Pancreas (tissue), 10 donors: ENCODE measurements around the gene SLCO3A1. TPM values are rescaled to one million over a fixed set of nuclear protein-coding genes. Genes with fewer than 3 reads are reported as not detected.

Source experiments
- ATAC-seq, 4 donors: fragments of 200-7000 bp; cut with Tn5 transposase; one replicate each; pipeline versions ENCODE4 v1.8.0 to v1.9.1; 2020; ENCODE audit warnings: mild to moderate bottlenecking in 4 of 4, moderate library complexity in 4 of 4
- DNase-seq, 6 donors: peaks; one replicate each; pipeline ENCODE4 v3.0.0-alpha.2; 2020
- FAIRE-seq: peaks from 2 replicates; lab custom pipeline; 2012; peaks lifted over from hg19 to GRCh38; lab: Jason Lieb, UNC
- H3K27ac ChIP-seq, 4 donors: fragments of 200-600 bp; sonication (generic); 1 replicate in 3 of 4; 2 replicates in 1 of 4; pipeline versions ENCODE4 v1.5.0 to v1.8.0; 2020
- H3K27me3 ChIP-seq, 4 donors: fragments of 200-600 bp; one replicate each; pipeline ENCODE4 v1.8.0; 2021
- H3K36me3 ChIP-seq, 3 donors: fragments of 200-600 bp; sonication (generic) in 1 of 3; one replicate each; pipeline versions ENCODE4 v1.5.0 to v1.8.0; 2020 to 2021
- H3K4me1 ChIP-seq, 3 donors: fragments of 200-600 bp; one replicate each; pipeline ENCODE4 v1.8.0; 2021
- H3K4me3 ChIP-seq, 4 donors: fragments of 200-600 bp; sonication (generic) in 2 of 4; one replicate each; pipeline versions ENCODE4 v1.5.0 to v1.8.0; 2020 to 2021
- H3K9me3 ChIP-seq, 4 donors: fragments of 200-600 bp; one replicate each; pipeline ENCODE4 v1.8.0; 2021
- CTCF ChIP-seq, 4 donors: fragments of 200-600 bp; sonication (generic) in 3 of 4; IDR thresholded peaks; one replicate each; pipeline versions ENCODE4 v1.5.0 to v1.8.0; 2021; ENCODE audit warnings: antibody characterized with exemption in 4 of 4
- WGBS, 2 donors: extraction: QIAGEN DNeasy Blood & Tissue Kit; methylation state at CpG; one replicate each; pipeline ENCODE4 v1.1.7; 2013; 5-methylcytosine and 5-hydroxymethylcytosine counted together
- intact Hi-C, 3 donors: fragments of 100-400 bp; cut with DNase I; formaldehyde crosslinking; loops; one replicate each; pipeline versions ENCODE4 v1.11.1 to v1.14.2; 2022
- polyA plus RNA-seq, 2 donors: library from polyadenylated mRNA; stranded (reverse); fragments of 200-250 nt; gene quantifications; one replicate each; pipeline ENCODE4 v1.2.3, GENCODE V29; 2013
- total RNA-seq, 6 donors: library from RNA; stranded (reverse); fragmentation: NEBNext Ultra II Directional in 4 of 6; extraction: Animal tissue kit (Norgen Biotek cat#: 25700) in 4 of 6; gene quantifications; one replicate each; pipeline versions ENCODE4 v1.2.1 to v1.2.4, GENCODE V29; 2021 to 2023
- donor health status: healthy with polysubstance abuse.
- donor health status: DM: no; HTN: no; CAD: no; lungs with moderate emphysema.
- donor health status: DM: no; HTN: no; CAD: no.
- donor health status: control.
- donor health status: control.
- donor health status: Bipolar disorder and iron deficiency.
- donor health status: DM: yes; HTN: yes; CAD: no.
- donor health status: DM: no; HTN: no; CAD: no.
- donor health status: DM: no; HTN: no; CAD: no.
- donor health status: DM: yes; HTN: yes; CAD: no.

The SLCO3A1 gene
- total and polyA plus RNA-seq, 8 donors = 3.4 to 15.5 (median 6.7) TPM

- H3K9me3 ChIP-seq = no peaks in the 10 kb centered on the region
- FAIRE-seq (no peak), DNase-seq (no peak), ATAC-seq (no peak)
- no peaks in the 10 kb centered on the region for H3K27me3 ChIP-seq
- TF ChIP-seq CTCF (IDR thresholded peaks at IDR 0.05) = no peak
- no peak overlapping the region for H3K27ac ChIP-seq
- 60 to 69% methylated on average over 14 of the region's 14 CpGs for WGBS, 2 donors
- no peaks in the 10 kb centered on the region for H3K36me3 ChIP-seq
- intact Hi-C loops = no loop called here
- no peaks in the 10 kb centered on the region for H3K4me1 ChIP-seq
- H3K4me3 ChIP-seq = no peak overlapping the region
Measured at GRCh38 chr15:91897585-91898372, 44.3 kb downstream of the SLCO3A1 start.

GRCh38 chr15:91898843-91899242 lies 45.3 kb downstream of the SLCO3A1 start:
- intact Hi-C loops = no loop called here
- Histone ChIP-seq H3K4me3 (no peak overlapping the region), H3K27ac (no peak overlapping the region), H3K4me1 (no peaks in the 10 kb centered on the region), H3K9me3 (no peaks in the 10 kb centered on the region), H3K36me3 (no peaks in the 10 kb centered on the region), H3K27me3 (no peaks in the 10 kb centered on the region)
- no peak for ATAC-seq
- no peak for FAIRE-seq
- TF ChIP-seq CTCF (IDR thresholded peaks at IDR 0.05) = no peak
- no peak for DNase-seq
- 84 to 95% methylated on average over 3 of the region's 3 CpGs for WGBS, 2 donors

- H3K4me3 ChIP-seq = no peak overlapping the region
Measured at GRCh38 chr15:91904942-91905341, 51.4 kb downstream of the SLCO3A1 start.

GRCh38 chr15:91908391-91908790 lies 54.9 kb downstream of the SLCO3A1 start:
- 80 to 88% methylated on average over 3 of the region's 3 CpGs for WGBS, 2 donors
- no peaks in the 10 kb centered on the region for H3K9me3 ChIP-seq
- intact Hi-C loops = no loop called here
- DNase-seq (no peak), ATAC-seq (no peak), FAIRE-seq (no peak)
- H3K4me1 ChIP-seq = no peaks in the 10 kb centered on the region
- no peak for TF ChIP-seq CTCF (IDR thresholded peaks at IDR 0.05)
- H3K36me3 ChIP-seq = no peaks in the 10 kb centered on the region
- no peaks in the 10 kb centered on the region for H3K27me3 ChIP-seq
- no peak overlapping the region for H3K27ac ChIP-seq
- no peak overlapping the region for H3K4me3 ChIP-seq

More at GRCh38 chr15:91904942-91905341, 51.4 kb downstream of the SLCO3A1 start:
- DNase-seq = no peak
- H3K9me3 ChIP-seq = no peaks in the 10 kb centered on the region
- H3K27ac ChIP-seq = no peak overlapping the region
- H3K36me3 ChIP-seq = no peaks in the 10 kb centered on the region
- no peaks in the 10 kb centered on the region for H3K27me3 ChIP-seq
- no peak for TF ChIP-seq CTCF (IDR thresholded peaks at IDR 0.05)
- WGBS, 2 donors = 83 to 86% methylated on average over 1 of the region's 1 CpG
- H3K4me1 ChIP-seq = no peaks in the 10 kb centered on the region
- no peak for ATAC-seq
- intact Hi-C loops = no loop called here
- FAIRE-seq = no peak

- Histone ChIP-seq H3K27ac (no peak overlapping the region), H3K4me1 (no peaks in the 10 kb centered on the region), H3K36me3 (no peaks in the 10 kb centered on the region), H3K9me3 (no peaks in the 10 kb centered on the region), H3K27me3 (no peaks in the 10 kb centered on the region), H3K4me3 (no peak overlapping the region)
- ATAC-seq = no peak
- 81 to 86% methylated on average over 2 of the region's 2 CpGs for WGBS, 2 donors
- no peak for TF ChIP-seq CTCF (IDR thresholded peaks at IDR 0.05)
- no peak for DNase-seq
- no peak for FAIRE-seq
- intact Hi-C loops = no loop called here
Measured at GRCh38 chr15:91909111-91909510, 55.6 kb downstream of the SLCO3A1 start.
